ENCODE measurements around the gene MKNK1. TPM values are rescaled to one million over a fixed set of nuclear protein-coding genes. Genes with fewer than 3 reads are reported as not detected.

The MKNK1 gene
- total and polyA plus RNA-seq, 2 of the 4 experiments (the other 2 are of a cell fraction), result 14.3 to 35.2 TPM

DNA sequence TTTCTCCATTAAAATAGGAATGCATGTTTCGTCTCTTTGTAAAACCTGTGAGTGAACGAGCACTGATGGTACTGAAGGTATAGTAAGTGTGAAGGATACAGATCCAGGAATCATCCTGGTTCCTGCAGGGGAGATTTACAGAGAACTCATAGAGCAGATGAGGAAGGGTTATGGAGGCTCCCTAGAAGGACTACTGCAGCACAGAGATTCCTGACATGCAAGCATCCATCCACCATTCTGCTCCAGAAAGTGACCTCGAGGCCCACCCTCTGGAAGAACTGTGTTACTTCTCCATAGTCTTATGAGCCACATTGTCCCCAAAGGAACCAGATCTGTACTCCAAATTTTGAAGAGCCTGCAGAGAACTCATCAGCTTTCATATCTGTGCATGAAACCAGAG is 14.5 kb downstream of the MKNK1 start:
- no peak overlapping the region for H2BK5ac ChIP-seq (ENCODE audit: low read depth, low read length, poor library complexity, severe bottlenecking)
- H3K36me3 ChIP-seq (ENCODE audit: control insufficient read depth, insufficient read depth, low read length), result peaks cover 60% of the 10 kb centered on the region
- no peak overlapping the region for H2AK9ac ChIP-seq (replicated peaks; ENCODE audit: low read depth, low read length, poor library complexity)
- no peaks in the 10 kb centered on the region for H3K27me3 ChIP-seq (ENCODE audit: control insufficient read depth, insufficient read depth, low read length)
- dilution Hi-C loops (cut with HindIII; ENCODE audit: low sequenced_read_pairs, unreplicated experiment) (no loop called here), in situ Hi-C loops (cut with MboI; ENCODE audit: low sequenced_read_pairs) (no loop called here), intact Hi-C loops (cut with micrococcal nuclease) (no loop called here)
- no peak overlapping the region for H4K91ac ChIP-seq (ENCODE audit: insufficient read depth, low read depth, low read length)
- ChIA-PET POLR2A (ENCODE audit: unreplicated experiment) (no interaction called here), CTCF (interaction anchor here (1.0 kb wide), 1 partner anchor 10 kb away, joined by 3 read pairs; no protein-coding TSS in a partner anchor)
- no peak overlapping the region for H2BK20ac ChIP-seq (ENCODE audit: low read depth, low read length)
- H3K4ac ChIP-seq (ENCODE audit: low read depth, low read length), result no peak overlapping the region
- no peak overlapping the region for H3K56ac ChIP-seq (ENCODE audit: extremely low read depth, insufficient read depth, low read length)
- H2AFZ ChIP-seq (replicated peaks; ENCODE audit: low read length, poor library complexity), result no peak overlapping the region
- peaks cover under 1% of the 10 kb centered on the region; the same call in 1 of the 2 replicates for H3K9me1 ChIP-seq (ENCODE audit: insufficient read depth, low read length)
- BruUV-seq (replicated peaks), result no TSS peak
- H4K5ac ChIP-seq (ENCODE audit: low read depth, low read length), result no peak overlapping the region
- H3K9me3 ChIP-seq (ENCODE audit: control insufficient read depth, insufficient read depth, low read length), result no peaks in the 10 kb centered on the region
- TF ChIP-seq RAD21 (IDR thresholded peaks at IDR 0.05; ENCODE audit: low read length) (no peak), POLR2A (IDR thresholded peaks at IDR 0.05; ENCODE audit: low read depth, low read length) (no peak), RCOR1 (IDR thresholded peaks at IDR 0.05; ENCODE audit: insufficient replicate concordance, low read length) (no peak), SMC3 (IDR thresholded peaks at IDR 0.05; ENCODE audit: low read depth, low read length) (no peak), FOS (IDR thresholded peaks at IDR 0.05; ENCODE audit: low read depth, low read length) (no peak), RFX5 (IDR thresholded peaks at IDR 0.05; ENCODE audit: low read depth, low read length) (no peak), MAZ (IDR thresholded peaks at IDR 0.05; ENCODE audit: borderline replicate concordance, low read depth, low read length) (no peak), MXI1 (IDR thresholded peaks at IDR 0.05; ENCODE audit: borderline replicate concordance, low read depth, low read length) (no peak), NFE2L2 (IDR thresholded peaks at IDR 0.05; ENCODE audit: low read depth, low read length) (no peak), BHLHE40 (IDR thresholded peaks at IDR 0.05; ENCODE audit: low read depth, low read length) (no peak), CHD1 (IDR thresholded peaks at IDR 0.05; ENCODE audit: low read depth, low read length) (no peak), CEBPB (IDR thresholded peaks at IDR 0.05; ENCODE audit: low read depth, low read length) (no peak), MAFK (IDR thresholded peaks at IDR 0.05; ENCODE audit: low read depth, low read length) (no peak)
- TF ChIP-seq, protein P1, sequence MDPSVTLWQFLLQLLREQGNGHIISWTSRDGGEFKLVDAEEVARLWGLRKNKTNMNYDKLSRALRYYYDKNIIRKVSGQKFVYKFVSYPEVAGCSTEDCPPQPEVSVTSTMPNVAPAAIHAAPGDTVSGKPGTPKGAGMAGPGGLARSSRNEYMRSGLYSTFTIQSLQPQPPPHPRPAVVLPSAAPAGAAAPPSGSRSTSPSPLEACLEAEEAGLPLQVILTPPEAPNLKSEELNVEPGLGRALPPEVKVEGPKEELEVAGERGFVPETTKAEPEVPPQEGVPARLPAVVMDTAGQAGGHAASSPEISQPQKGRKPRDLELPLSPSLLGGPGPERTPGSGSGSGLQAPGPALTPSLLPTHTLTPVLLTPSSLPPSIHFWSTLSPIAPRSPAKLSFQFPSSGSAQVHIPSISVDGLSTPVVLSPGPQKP (IDR thresholded peaks at IDR 0.05; ENCODE audit: borderline replicate concordance, low read depth, low read length), result no peak
- TF ChIP-seq, protein P2, sequence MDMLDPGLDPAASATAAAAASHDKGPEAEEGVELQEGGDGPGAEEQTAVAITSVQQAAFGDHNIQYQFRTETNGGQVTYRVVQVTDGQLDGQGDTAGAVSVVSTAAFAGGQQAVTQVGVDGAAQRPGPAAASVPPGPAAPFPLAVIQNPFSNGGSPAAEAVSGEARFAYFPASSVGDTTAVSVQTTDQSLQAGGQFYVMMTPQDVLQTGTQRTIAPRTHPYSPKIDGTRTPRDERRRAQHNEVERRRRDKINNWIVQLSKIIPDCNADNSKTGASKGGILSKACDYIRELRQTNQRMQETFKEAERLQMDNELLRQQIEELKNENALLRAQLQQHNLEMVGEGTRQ (IDR thresholded peaks at IDR 0.05; ENCODE audit: low read depth, low read length), result no peak
- TF ChIP-seq, protein P3, sequence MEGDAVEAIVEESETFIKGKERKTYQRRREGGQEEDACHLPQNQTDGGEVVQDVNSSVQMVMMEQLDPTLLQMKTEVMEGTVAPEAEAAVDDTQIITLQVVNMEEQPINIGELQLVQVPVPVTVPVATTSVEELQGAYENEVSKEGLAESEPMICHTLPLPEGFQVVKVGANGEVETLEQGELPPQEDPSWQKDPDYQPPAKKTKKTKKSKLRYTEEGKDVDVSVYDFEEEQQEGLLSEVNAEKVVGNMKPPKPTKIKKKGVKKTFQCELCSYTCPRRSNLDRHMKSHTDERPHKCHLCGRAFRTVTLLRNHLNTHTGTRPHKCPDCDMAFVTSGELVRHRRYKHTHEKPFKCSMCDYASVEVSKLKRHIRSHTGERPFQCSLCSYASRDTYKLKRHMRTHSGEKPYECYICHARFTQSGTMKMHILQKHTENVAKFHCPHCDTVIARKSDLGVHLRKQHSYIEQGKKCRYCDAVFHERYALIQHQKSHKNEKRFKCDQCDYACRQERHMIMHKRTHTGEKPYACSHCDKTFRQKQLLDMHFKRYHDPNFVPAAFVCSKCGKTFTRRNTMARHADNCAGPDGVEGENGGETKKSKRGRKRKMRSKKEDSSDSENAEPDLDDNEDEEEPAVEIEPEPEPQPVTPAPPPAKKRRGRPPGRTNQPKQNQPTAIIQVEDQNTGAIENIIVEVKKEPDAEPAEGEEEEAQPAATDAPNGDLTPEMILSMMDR (conservative IDR thresholded peaks at IDR 0.05; ENCODE audit: low read depth, low read length), result no peak
- no peak overlapping the region for H3K14ac ChIP-seq (replicated peaks; ENCODE audit: low read depth, low read length)
- H4K8ac ChIP-seq (ENCODE audit: low read depth in 2 of 2, low read length in 2 of 2), result no peak overlapping the region
- H3K23ac ChIP-seq (ENCODE audit: low read depth, low read length), result no peak overlapping the region
- H2BK120ac ChIP-seq (ENCODE audit: low read depth, low read length), result no peak overlapping the region
- H3K18ac ChIP-seq (ENCODE audit: low read depth, low read length), result no peak overlapping the region
- no peak overlapping the region for H2AK5ac ChIP-seq (ENCODE audit: low read depth, low read length)
- no peaks in the 10 kb centered on the region for H4K20me1 ChIP-seq (ENCODE audit: insufficient read depth, low read length)
- DNase-seq (no peak), ATAC-seq (ENCODE audit: low read depth) (no peak)
- H3K79me1 ChIP-seq (ENCODE audit: low read depth in 1 of 2, low read length in 2 of 2), result no peaks in the 10 kb centered on the region
- no peak overlapping the region for H3K4me2 ChIP-seq (ENCODE audit: low read depth, low read length)
- no peaks in the 10 kb centered on the region for H3K4me1 ChIP-seq (ENCODE audit: control insufficient read depth, insufficient read depth, low read length)
- no peak overlapping the region for H3K4me3 ChIP-seq (ENCODE audit: insufficient read depth, low read depth, low read length)
- H2BK15ac ChIP-seq (ENCODE audit: low read depth, low read length), result no peak overlapping the region
- WGBS, 2 experiments (ENCODE audit: extremely low coverage in 2 of 2, insufficient read length in 1 of 2), result 50% methylated on average over 1 of the region's 3 CpGs; no CpG with 5 or more reads in 1 of the 2 experiments
- no peak overlapping the region for H3K27ac ChIP-seq (ENCODE audit: insufficient read depth, low read length)
- H3K9ac ChIP-seq (ENCODE audit: low read depth, low read length), result no peak overlapping the region

Data from IMR-90 (cell line).